ENCODE measurements around the gene ODF4.
A peak's percentile ranks its signal among the peaks of the same experiment; 100 is the strongest.
"Not testable (repeated sequence)": the region's sequence is repeated elsewhere in the genome, so short reads cannot be mapped to it uniquely, and the experiment has no call there.

The ODF4 gene

GRCh38 chr17:8345052-8345690 is 5.5 kb downstream of the ODF4 start:
- ATAC-seq: peak; percentile 65

GRCh38 chr17:8345951-8346665 is 6.5 kb downstream of the ODF4 start:
- Mint-ChIP-seq H3K27me3 (peaks cover 28% of the 10 kb centered on the region), H3K9me3 (no peaks in the 10 kb centered on the region), H3K4me1 (peaks cover 5% of the 10 kb centered on the region), H3K27ac (no peak overlapping the region), H3K4me3 (no peak overlapping the region), H3K36me3 (ENCODE audit: low read depth) (no peaks in the 10 kb centered on the region)
- DNase-seq (no peak), ATAC-seq (no peak)

More at GRCh38 chr17:8345052-8345690, 5.5 kb downstream of the ODF4 start:
- Mint-ChIP-seq H3K4me3 (no peak overlapping the region), H3K4me1 (peaks cover 5% of the 10 kb centered on the region), H3K36me3 (ENCODE audit: low read depth) (no peaks in the 10 kb centered on the region), H3K27me3 (peaks cover 26% of the 10 kb centered on the region), H3K27ac (no peak overlapping the region), H3K9me3 (no peaks in the 10 kb centered on the region)
- DNase-seq: no peak

- ATAC-seq; DNase-seq; H3K4me3 Mint-ChIP-seq; H3K9me3 Mint-ChIP-seq; H3K36me3 Mint-ChIP-seq (ENCODE audit: low read depth); H3K4me1 Mint-ChIP-seq; H3K27ac Mint-ChIP-seq: not testable (repeated sequence)
- peaks cover 28% of the 10 kb centered on the region for H3K27me3 Mint-ChIP-seq
These were observed 7.4 kb downstream of the ODF4 start for GRCh38 chr17:8347001-8347400.

- ATAC-seq: no peak
- Mint-ChIP-seq H3K27me3 (peaks cover 28% of the 10 kb centered on the region), H3K36me3 (ENCODE audit: low read depth) (no peaks in the 10 kb centered on the region), H3K4me1 (no peaks in the 10 kb centered on the region), H3K4me3 (no peak overlapping the region), H3K9me3 (no peaks in the 10 kb centered on the region), H3K27ac (no peak overlapping the region)
- no peak for DNase-seq
These were observed 10.7 kb downstream of the ODF4 start for GRCh38 chr17:8350339-8350738.

- Mint-ChIP-seq H3K27ac (no peak overlapping the region), H3K36me3 (ENCODE audit: low read depth) (no peaks in the 10 kb centered on the region), H3K4me1 (no peaks in the 10 kb centered on the region), H3K4me3 (no peak overlapping the region), H3K9me3 (no peaks in the 10 kb centered on the region), H3K27me3 (peaks cover 6% of the 10 kb centered on the region)
- ATAC-seq (no peak), DNase-seq (no peak)
These were observed 14.1 kb downstream of the ODF4 start for GRCh38 chr17:8353736-8354135.

- Mint-ChIP-seq H3K4me1 (no peaks in the 10 kb centered on the region), H3K36me3 (ENCODE audit: low read depth) (no peaks in the 10 kb centered on the region), H3K4me3 (no peak overlapping the region), H3K27ac (no peak overlapping the region), H3K9me3 (no peaks in the 10 kb centered on the region), H3K27me3 (peaks cover 6% of the 10 kb centered on the region)
- DNase-seq: no peak
- no peak for ATAC-seq
These were observed 14.6 kb downstream of the ODF4 start for GRCh38 chr17:8354236-8354635.

GRCh38 chr17:8357910-8358309 is 18.3 kb downstream of the ODF4 start:
- Mint-ChIP-seq H3K9me3 (no peaks in the 10 kb centered on the region), H3K36me3 (ENCODE audit: low read depth) (no peaks in the 10 kb centered on the region), H3K27ac (no peak overlapping the region), H3K4me1 (peaks cover 6% of the 10 kb centered on the region), H3K27me3 (no peaks in the 10 kb centered on the region), H3K4me3 (no peak overlapping the region)
- DNase-seq: no peak
- no peak for ATAC-seq

GRCh38 chr17:8359769-8360168 is 20.1 kb downstream of the ODF4 start:
- H3K4me1 Mint-ChIP-seq: peaks cover 6% of the 10 kb centered on the region
- H3K9me3 Mint-ChIP-seq: no peaks in the 10 kb centered on the region
- no peaks in the 10 kb centered on the region for H3K36me3 Mint-ChIP-seq (ENCODE audit: low read depth)
- no peak for DNase-seq
- H3K27ac Mint-ChIP-seq: no peak overlapping the region
- H3K27me3 Mint-ChIP-seq: no peaks in the 10 kb centered on the region
- H3K4me3 Mint-ChIP-seq: no peak overlapping the region
- no peak for ATAC-seq

- no peak overlapping the region for H3K27ac Mint-ChIP-seq
- ATAC-seq: no peak
- H3K9me3 Mint-ChIP-seq: no peaks in the 10 kb centered on the region
- peaks cover 6% of the 10 kb centered on the region for H3K4me1 Mint-ChIP-seq
- H3K27me3 Mint-ChIP-seq: no peaks in the 10 kb centered on the region
- H3K4me3 Mint-ChIP-seq: no peak overlapping the region
- DNase-seq: no peak
- H3K36me3 Mint-ChIP-seq (ENCODE audit: low read depth): no peaks in the 10 kb centered on the region
These were observed 20.6 kb downstream of the ODF4 start for GRCh38 chr17:8360260-8360659.

- H3K27ac Mint-ChIP-seq: no peak overlapping the region
- H3K4me3 Mint-ChIP-seq: no peak overlapping the region
- H3K4me1 Mint-ChIP-seq: peaks cover 6% of the 10 kb centered on the region
- no peaks in the 10 kb centered on the region for H3K9me3 Mint-ChIP-seq
- no peaks in the 10 kb centered on the region for H3K27me3 Mint-ChIP-seq
- ATAC-seq (no peak), DNase-seq (no peak)
- no peaks in the 10 kb centered on the region for H3K36me3 Mint-ChIP-seq (ENCODE audit: low read depth)
These were observed 21.1 kb downstream of the ODF4 start for GRCh38 chr17:8360751-8361150.

- Mint-ChIP-seq H3K9me3 (no peaks in the 10 kb centered on the region), H3K27ac (no peak overlapping the region), H3K36me3 (ENCODE audit: low read depth) (no peaks in the 10 kb centered on the region), H3K4me3 (no peak overlapping the region), H3K27me3 (no peaks in the 10 kb centered on the region), H3K4me1 (peaks cover 6% of the 10 kb centered on the region)
- DNase-seq (no peak), ATAC-seq (no peak)
These were observed 23.2 kb downstream of the ODF4 start for GRCh38 chr17:8362651-8363332.

- Mint-ChIP-seq H3K4me1 (peaks cover 2% of the 10 kb centered on the region), H3K4me3 (no peak overlapping the region), H3K36me3 (ENCODE audit: low read depth) (peaks cover 12% of the 10 kb centered on the region), H3K9me3 (no peaks in the 10 kb centered on the region), H3K27ac (no peak overlapping the region), H3K27me3 (no peaks in the 10 kb centered on the region)
- ATAC-seq (no peak), DNase-seq (no peak)
These were observed 25.5 kb downstream of the ODF4 start for GRCh38 chr17:8365143-8365542.

- Mint-ChIP-seq H3K9me3 (no peaks in the 10 kb centered on the region), H3K27me3 (no peaks in the 10 kb centered on the region), H3K4me3 (no peak overlapping the region), H3K4me1 (peaks cover 2% of the 10 kb centered on the region), H3K36me3 (ENCODE audit: low read depth) (peaks cover 12% of the 10 kb centered on the region), H3K27ac (no peak overlapping the region)
- DNase-seq: no peak
- no peak for ATAC-seq
These were observed 26.6 kb downstream of the ODF4 start for GRCh38 chr17:8366231-8366630.

GRCh38 chr17:8368193-8368592 is 28.6 kb downstream of the ODF4 start:
- Mint-ChIP-seq H3K4me3 (no peak overlapping the region), H3K27ac (no peak overlapping the region), H3K9me3 (no peaks in the 10 kb centered on the region), H3K4me1 (peaks cover 2% of the 10 kb centered on the region), H3K36me3 (ENCODE audit: low read depth) (peaks cover 14% of the 10 kb centered on the region), H3K27me3 (no peaks in the 10 kb centered on the region)
- DNase-seq (no peak), ATAC-seq (no peak)

- Mint-ChIP-seq H3K36me3 (ENCODE audit: low read depth) (peaks cover 14% of the 10 kb centered on the region), H3K9me3 (no peaks in the 10 kb centered on the region), H3K27ac (no peak overlapping the region), H3K27me3 (no peaks in the 10 kb centered on the region), H3K4me1 (peaks cover 4% of the 10 kb centered on the region), H3K4me3 (no peak overlapping the region)
- no peak for ATAC-seq
- no peak for DNase-seq
These were observed 30.3 kb downstream of the ODF4 start for GRCh38 chr17:8369944-8370343.

Data from activated naive CD8-positive, alpha-beta T cell treated with anti-CD3 and anti-CD28 coated beads, Interleukin-2, amount 50 U/mL, for 24 hours (primary cell).